T-helper 1 cell treated with Interleukin-12 subunit alpha and Interleukin-12 subunit beta and Interleukin-4 antibody, amounts not matched to agents 30 μg/mL and 1 μg/mL, for 36 hours (primary cell): ENCODE measurements around the gene MAP2K3.
"Not testable (repeated sequence)": the region's sequence is repeated elsewhere in the genome, so short reads cannot be mapped to it uniquely, and the experiment has no call there.

Experiments used
- H3K27ac Mint-ChIP-seq: one replicate; pipeline ENCODE4 v1.8.0; 2021; ENCODE audit warnings: mild to moderate bottlenecking, mixed read lengths
- H3K27me3 Mint-ChIP-seq: one replicate; pipeline ENCODE4 v1.8.0; 2021; ENCODE audit warnings: low read depth, mixed read lengths
- H3K36me3 Mint-ChIP-seq: one replicate; pipeline ENCODE4 v1.8.0; 2021; ENCODE audit warnings: low read depth, mixed read lengths
- H3K4me1 Mint-ChIP-seq: one replicate; pipeline ENCODE4 v1.8.0; 2021; ENCODE audit warnings: low read depth, mixed read lengths
- H3K4me3 Mint-ChIP-seq: one replicate; pipeline ENCODE4 v1.8.0; 2021; ENCODE audit warnings: mild to moderate bottlenecking, moderate library complexity, mixed read lengths
- H3K9me3 Mint-ChIP-seq: one replicate; pipeline ENCODE4 v1.8.0; 2021; ENCODE audit warnings: mixed read lengths

Gene MAP2K3

DNA sequence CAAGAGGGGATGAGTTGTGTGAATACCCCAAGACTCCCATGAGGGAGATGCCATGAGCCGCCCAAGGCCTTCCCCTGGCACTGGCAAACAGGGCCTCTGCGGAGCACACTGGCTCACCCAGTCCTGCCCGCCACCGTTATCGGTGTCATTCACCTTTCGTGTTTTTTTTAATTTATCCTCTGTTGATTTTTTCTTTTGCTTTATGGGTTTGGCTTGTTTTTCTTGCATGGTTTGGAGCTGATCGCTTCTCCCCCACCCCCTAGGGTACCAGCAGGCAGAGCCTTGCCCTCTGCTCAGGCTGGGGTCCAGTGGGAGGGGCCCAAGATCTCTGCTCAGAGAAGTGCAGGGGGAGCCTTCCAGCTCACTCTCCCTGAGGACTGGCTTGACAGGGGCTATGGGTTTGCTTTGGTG lies 30.2 kb downstream of the MAP2K3 start:
- not testable (repeated sequence) for H3K27me3 Mint-ChIP-seq, H3K27ac Mint-ChIP-seq, H3K9me3 Mint-ChIP-seq, H3K4me1 Mint-ChIP-seq, H3K36me3 Mint-ChIP-seq, H3K4me3 Mint-ChIP-seq

DNA sequence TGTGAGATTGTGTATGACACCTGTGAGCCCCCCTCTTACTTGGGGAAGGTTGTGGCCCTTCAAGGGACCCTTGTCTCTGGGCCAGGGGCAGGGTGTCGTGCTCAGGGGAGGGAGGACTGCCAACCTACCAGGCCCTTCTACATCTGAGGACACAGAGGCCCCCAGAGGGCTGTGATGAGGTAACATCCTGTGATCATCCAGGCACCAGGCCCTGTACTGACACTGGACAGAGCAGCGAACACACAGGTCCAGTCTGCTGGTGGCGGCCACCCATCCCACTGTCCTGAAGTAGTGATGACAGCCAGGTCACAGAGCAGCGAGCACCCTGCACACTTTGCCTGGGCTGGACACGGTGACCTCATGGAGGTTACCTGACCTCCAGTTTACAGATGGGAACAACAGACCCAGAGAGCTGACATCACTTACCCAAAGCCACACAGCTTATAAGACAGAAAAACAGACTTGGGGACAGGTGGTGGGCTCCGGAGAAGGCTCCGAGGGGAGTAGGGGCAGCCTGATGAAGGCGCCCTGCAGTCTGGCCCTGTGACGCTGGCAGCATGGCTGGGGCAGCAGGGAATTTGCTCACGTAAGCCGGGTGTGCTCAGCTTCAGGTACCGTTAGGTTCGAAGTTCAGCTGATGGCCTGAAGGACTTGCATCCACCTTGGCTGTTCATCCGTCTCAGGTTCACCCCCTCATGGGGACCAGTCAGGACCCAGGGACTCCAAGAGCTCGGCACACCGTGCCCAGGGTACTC lies 30.9 kb downstream of the MAP2K3 start:
- H3K27ac Mint-ChIP-seq, H3K9me3 Mint-ChIP-seq, H3K4me1 Mint-ChIP-seq, H3K27me3 Mint-ChIP-seq, H3K36me3 Mint-ChIP-seq, H3K4me3 Mint-ChIP-seq: not testable (repeated sequence)

DNA sequence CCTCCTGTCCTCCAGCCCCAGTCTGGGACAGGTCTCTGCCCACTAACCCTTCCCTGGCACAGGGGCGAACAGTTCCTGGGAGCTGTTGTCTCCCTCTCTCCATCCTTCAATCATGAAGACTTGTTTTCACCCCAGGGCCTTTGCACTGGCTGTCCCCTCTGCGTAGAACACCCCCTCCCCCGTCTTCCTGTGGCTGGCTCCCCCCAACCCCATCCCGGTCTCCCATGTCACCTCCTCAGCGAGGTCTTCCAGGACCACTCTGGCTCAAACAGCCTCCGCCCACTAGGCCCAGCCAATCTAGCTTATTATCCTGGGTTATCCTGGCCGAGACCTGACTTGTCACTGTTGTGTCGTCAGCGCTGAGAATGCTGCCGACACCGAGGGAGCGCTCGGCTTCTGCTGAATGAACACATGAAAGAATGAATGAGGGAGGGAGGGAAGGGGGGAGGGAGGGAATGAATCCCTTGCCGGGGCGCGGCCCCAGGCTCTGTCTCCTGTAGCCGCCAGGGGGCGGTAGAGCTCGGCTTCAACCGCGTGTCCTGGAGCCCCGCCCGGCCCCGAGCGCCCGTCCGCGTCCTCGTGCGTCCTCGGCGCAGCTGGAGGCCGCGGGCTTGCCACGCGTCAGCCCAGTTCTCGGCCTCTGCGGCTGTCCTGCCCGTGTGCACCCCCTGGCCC lies 31.8 kb downstream of the MAP2K3 start:
- H3K9me3 Mint-ChIP-seq, H3K27ac Mint-ChIP-seq, H3K4me3 Mint-ChIP-seq, H3K4me1 Mint-ChIP-seq, H3K36me3 Mint-ChIP-seq, H3K27me3 Mint-ChIP-seq: not testable (repeated sequence)

DNA sequence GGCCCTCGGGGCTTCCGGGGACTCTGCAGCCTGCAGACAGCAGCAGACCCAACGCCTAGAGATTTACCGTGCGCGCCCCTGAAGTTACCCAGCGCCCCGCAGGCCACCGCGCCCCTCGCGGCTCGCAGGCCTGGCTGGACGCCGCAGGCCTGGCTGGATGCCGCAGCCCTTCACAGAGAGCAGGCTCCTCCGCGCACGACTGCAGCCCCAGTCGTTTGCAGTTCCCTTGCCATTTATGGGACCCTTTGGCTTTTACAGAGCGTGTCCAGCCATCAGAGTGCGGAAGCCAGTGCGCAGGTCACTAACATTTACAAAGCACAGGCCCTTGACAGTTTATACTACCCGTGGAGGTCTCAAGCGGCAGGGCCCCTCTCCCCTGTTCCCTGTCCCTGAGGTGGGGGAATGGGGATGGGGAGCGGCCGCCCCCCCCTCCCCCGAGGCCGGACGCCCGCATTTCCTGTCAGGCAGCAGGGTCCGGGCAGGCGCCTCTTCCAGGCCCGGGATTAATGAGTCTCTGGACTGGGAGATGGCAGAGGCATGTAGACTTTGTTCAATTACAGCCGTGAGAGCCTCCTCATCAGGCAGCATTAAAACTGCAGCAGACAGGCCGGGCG lies 32.5 kb downstream of the MAP2K3 start:
- not testable (repeated sequence) for H3K27me3 Mint-ChIP-seq, H3K9me3 Mint-ChIP-seq, H3K4me3 Mint-ChIP-seq, H3K36me3 Mint-ChIP-seq, H3K4me1 Mint-ChIP-seq, H3K27ac Mint-ChIP-seq

DNA sequence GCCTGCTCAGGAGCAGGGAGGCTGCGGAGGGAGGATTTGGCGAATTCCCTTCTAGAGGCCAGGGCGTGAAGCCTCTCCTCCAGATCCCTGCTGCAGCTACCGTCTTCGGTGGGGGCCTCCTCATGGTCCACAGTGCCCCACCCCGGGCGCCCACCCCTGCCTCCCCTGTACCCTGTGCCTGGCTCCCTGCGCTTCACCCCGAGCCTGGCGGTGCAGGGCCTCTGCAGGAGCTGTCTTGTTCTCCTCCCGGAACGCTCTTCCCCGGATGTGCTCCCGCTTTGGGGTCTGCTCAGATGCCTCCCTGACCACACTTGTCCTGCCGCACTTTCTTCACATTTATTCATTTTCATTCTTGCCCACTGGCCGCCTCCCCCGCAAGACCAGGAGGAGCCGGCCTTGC lies 33.3 kb downstream of the MAP2K3 start:
- H3K4me3 Mint-ChIP-seq, H3K4me1 Mint-ChIP-seq, H3K27ac Mint-ChIP-seq, H3K27me3 Mint-ChIP-seq, H3K36me3 Mint-ChIP-seq, H3K9me3 Mint-ChIP-seq: not testable (repeated sequence)

DNA sequence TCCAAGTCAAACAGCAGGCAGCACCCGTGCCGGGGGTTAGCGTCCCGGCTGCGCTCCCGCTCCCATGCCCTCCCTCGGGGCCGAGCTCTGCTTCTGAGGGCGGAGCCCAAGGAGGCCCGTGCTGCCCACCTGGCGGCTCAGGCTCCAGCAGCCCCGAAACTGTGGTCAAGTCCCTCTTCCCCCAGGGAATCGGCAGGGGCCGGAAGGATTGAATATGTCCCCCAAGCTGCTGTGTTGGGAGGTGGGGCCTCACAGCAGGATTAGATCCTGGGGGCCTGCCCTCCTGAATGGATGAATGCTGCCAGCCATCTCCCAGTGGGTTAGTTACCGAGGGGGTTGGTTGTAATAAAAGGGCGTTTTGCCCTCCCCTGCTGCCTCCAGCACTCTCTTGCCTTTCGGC lies 33.9 kb downstream of the MAP2K3 start:
- Mint-ChIP-seq H3K4me1 (peaks cover 4% of the 10 kb centered on the region), H3K27me3 (peaks cover 4% of the 10 kb centered on the region), H3K4me3 (no peak overlapping the region)

DNA sequence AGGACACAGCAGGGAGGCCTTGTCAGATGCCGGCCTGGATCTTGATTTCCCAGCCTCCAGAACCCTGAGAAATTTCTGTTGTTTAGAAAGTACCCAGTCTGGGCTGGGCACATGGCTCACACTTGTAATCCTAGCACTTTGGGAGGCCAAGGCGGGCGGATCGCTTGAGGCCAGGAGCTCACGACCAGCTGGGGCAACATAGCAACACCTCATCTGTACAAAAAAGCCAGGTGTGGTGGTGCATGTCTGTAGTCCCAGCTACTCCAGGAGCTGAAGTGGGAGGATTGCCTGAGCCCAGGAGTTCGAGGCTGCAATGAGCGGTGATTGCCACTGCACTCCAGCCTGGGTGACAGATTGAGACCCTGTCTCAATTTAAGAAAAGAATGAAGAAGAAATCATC lies 34.3 kb downstream of the MAP2K3 start:
- not testable (repeated sequence) for H3K27ac Mint-ChIP-seq, H3K27me3 Mint-ChIP-seq, H3K4me3 Mint-ChIP-seq, H3K36me3 Mint-ChIP-seq, H3K4me1 Mint-ChIP-seq, H3K9me3 Mint-ChIP-seq

More for the DNA sequence above, 33.9 kb downstream of the MAP2K3 start:
- no peaks in the 10 kb centered on the region for H3K9me3 Mint-ChIP-seq
- no peaks in the 10 kb centered on the region for H3K36me3 Mint-ChIP-seq
- H3K27ac Mint-ChIP-seq, result no peak overlapping the region

DNA sequence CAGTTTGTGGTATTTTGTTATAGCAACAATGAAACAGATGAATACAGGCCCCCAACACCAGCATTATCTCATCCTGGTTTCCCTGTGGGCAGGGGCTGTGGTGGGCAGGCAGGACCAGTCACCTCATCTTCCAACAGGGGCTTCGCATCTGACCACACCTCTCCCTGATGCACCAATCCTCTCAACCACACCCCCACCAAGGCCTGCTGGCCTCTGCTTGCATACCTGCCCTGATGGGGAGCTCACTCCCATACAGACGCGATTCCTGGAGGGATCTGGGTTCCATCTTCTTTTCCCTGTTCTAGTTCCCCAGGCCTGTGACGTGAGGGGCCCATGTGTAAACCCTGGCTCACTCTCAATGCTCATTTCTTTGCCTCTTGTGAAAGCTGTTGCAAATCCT lies 34.7 kb downstream of the MAP2K3 start:
- not testable (repeated sequence) for H3K27ac Mint-ChIP-seq

DNA sequence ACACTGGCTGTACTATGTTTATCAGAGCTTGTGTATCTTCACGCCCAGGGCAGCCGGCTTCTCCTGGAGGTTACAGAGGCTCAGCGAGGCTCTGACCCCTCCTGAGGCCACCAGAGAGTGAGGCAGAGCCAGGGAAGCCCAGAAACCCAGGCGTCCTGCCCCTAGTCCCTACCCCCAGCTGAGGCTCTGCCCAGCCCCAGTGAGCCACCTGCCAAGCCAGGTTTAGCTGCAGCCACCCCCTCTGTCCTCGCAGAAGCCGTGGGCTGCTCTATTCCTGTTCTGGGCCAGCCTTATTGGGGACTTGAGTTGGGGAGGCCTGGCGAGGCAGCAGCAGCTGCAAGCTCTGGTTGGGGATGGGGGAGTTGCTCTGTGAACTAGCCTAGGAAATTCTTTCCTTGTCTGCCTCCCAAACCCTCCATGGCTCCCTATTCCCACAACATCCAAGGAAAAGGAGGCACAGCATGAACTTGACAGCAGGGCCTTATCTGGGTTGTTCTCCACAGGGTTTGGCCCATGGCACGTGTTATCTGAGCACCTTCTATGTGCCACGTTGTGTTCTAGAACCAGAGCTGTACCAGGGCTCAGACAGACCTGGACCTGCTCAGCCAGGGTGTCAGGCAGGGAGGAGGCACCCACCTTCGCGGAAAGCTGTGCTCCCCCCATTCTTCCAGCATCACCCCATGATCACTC lies 35.3 kb downstream of the MAP2K3 start:
- H3K4me3 Mint-ChIP-seq, H3K4me1 Mint-ChIP-seq, H3K36me3 Mint-ChIP-seq, H3K27ac Mint-ChIP-seq, H3K27me3 Mint-ChIP-seq, H3K9me3 Mint-ChIP-seq: not testable (repeated sequence)

More for the DNA sequence above, 34.7 kb downstream of the MAP2K3 start:
- H3K4me3 Mint-ChIP-seq, H3K36me3 Mint-ChIP-seq, H3K27me3 Mint-ChIP-seq, H3K4me1 Mint-ChIP-seq, H3K9me3 Mint-ChIP-seq: not testable (repeated sequence)

DNA sequence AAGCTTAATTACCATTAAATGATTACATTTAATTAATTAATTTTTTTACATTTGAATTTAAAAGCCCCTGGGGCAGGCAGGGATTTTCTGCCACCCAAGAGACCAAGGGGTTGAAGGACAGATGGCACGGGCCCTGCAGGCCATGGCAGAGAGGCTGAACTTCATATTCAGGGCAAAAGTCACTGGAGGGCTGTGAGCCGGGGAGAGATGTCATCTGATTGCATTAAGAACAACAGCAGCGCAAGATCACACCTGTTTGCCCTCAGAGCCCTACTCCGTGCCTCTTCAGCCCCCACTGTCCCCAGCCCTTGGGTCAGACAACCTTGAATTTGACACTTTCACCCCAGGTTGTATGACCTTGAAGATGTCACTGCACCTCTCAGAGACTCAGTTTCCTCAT lies 35.9 kb downstream of the MAP2K3 start:
- not testable (repeated sequence) for H3K27me3 Mint-ChIP-seq, H3K27ac Mint-ChIP-seq, H3K4me3 Mint-ChIP-seq, H3K4me1 Mint-ChIP-seq, H3K9me3 Mint-ChIP-seq, H3K36me3 Mint-ChIP-seq

DNA sequence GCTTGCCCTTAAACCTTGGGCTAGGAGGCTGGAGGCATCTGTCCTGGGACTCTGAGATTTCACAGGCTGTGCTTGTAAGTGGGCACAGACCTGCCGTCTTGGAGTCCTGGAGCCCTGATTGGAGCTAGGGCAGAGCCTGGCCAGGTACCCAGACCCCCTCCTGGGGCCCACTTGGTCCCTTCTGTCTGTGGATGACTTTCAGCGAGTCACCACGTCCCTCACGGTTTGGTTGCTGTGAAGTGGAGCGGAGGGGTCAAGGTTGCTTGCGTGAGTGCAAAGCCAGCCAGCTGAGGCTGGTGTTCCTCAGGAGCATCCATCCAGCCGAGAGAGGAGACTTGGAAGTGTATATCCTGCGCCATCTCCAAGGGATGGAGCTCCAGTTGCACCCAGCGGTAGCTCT lies 36.5 kb downstream of the MAP2K3 start:
- H3K36me3 Mint-ChIP-seq, H3K4me1 Mint-ChIP-seq, H3K27ac Mint-ChIP-seq, H3K4me3 Mint-ChIP-seq, H3K9me3 Mint-ChIP-seq: not testable (repeated sequence)
- H3K27me3 Mint-ChIP-seq, result peaks cover 12% of the 10 kb centered on the region

DNA sequence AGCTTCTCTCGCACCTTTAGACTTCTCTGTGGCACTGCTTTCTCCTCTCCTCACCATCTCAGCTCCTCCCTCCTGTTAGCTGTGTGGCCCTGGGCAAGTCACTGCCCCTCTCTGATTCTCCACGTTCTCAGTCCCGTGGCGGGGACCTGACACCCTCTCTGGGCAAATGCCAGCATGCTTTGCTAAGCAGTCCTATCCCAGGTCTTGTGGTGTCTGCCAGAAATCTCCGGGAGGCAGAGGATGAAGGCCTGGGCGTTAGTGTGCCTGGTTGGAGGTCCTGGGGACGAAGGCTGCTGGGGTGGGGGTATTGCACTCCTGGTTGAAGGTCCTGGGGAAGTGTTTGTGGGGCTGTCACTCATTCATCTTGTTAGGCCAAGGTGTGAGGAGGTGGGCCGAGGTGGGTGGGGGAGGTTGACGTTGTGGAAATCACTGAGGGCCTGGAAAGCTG lies 37.3 kb downstream of the MAP2K3 start:
- not testable (repeated sequence) for H3K9me3 Mint-ChIP-seq, H3K4me3 Mint-ChIP-seq, H3K4me1 Mint-ChIP-seq, H3K36me3 Mint-ChIP-seq, H3K27ac Mint-ChIP-seq
- H3K27me3 Mint-ChIP-seq, result peaks cover 12% of the 10 kb centered on the region

DNA sequence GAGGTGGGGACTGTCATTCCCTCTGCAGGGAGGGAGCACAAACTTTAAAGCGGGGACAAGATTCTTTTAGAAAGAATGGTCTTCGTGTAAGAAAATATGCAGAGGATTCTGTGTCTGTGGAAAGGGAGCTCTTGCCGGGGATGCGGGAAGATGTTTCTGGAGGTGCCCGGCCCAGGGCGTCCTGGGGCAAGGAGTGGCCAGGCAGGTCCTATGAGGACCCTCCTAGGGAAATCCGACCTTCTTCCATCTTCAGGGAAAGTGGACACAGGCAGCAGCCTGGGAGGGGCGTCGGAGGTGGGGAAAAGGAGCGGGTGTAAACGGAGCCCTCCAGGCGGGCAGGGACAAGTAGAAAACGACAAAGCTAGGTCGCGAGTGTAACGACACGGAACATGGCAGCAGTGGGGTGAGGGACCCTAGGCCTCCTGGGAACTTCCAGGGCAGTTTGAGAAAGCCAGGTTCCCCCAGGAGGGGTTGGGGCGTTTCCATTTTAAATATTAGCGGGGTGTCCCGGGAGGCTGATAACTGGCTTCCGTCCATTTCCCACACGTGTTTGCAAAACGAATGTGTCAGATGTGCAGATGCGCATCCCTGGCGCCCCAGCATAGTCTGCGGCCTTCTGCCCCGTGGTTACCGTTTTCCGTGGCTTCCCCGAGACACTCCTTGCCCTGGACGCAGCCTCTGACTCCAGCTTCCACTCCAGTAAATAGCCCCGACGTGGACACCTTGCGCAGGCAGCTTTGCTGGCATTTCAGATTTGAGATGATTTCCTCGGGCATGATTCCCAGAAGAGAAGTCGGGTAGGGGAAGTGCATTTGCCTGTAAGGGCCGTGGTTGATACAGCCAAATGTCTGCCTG lies 39.0 kb downstream of the MAP2K3 start:
- Mint-ChIP-seq H3K4me3 (peak overlapping the region; percentile 87), H3K27me3 (peaks cover 12% of the 10 kb centered on the region)
- not testable (repeated sequence) for H3K36me3 Mint-ChIP-seq, H3K9me3 Mint-ChIP-seq, H3K4me1 Mint-ChIP-seq, H3K27ac Mint-ChIP-seq

DNA sequence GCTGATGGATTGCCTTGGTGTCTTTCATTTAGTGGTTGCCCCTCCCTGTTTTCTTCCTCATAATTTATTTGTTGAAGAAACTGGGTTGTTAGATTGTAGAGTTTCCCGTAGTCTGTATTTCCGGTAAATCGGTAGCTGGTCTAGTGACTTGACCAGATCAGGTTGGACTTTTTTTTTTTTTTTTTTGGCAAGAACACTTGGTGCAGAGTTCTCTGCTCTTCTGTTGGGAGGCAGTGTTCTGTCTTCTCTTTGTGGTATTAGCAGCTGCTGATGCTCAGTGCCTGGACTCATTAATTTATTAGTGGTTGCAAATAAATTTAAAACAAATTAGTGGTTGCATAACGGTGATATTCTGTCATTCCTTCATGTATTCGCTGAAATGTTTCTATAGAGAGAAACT lies 40.2 kb downstream of the MAP2K3 start:
- H3K4me3 Mint-ChIP-seq, H3K27ac Mint-ChIP-seq, H3K9me3 Mint-ChIP-seq, H3K36me3 Mint-ChIP-seq, H3K4me1 Mint-ChIP-seq: not testable (repeated sequence)
- H3K27me3 Mint-ChIP-seq, result peaks cover 16% of the 10 kb centered on the region
